NCI-H2107 treated with DMSO at 0.1 percent for 48 hours (cell line): ENCODE data around the gene HIPK3.
"Not testable (repeated sequence)": the region's sequence is repeated elsewhere in the genome, so short reads cannot be mapped to it uniquely, and the experiment has no call there.

ENCODE experiments used
- DNase-seq: peaks from one replicate; lab custom pipeline; 2025; ENCODE audit not compliant: unreplicated experiment; lab: John Stamatoyannopoulos, UW

The HIPK3 gene

DNA sequence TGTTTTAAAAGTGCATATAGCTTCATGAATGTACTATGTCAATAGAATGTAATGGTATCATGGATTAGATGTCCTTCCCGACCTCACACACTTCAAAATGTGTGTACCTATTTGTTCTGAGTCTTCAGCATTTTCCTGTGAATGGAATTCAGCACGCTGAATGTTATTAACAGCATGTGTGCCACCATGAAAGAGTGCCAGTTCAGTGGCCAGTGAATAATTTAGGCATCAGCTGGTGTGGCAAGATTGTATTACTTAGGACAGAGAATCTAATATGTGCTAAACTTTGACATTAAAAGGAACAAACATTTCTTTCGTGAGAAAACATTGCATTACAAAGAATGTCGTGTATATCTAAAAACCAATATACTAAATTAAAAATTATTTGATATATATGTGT, 46.4 kb downstream of the HIPK3 start:
- no peak for DNase-seq

DNA sequence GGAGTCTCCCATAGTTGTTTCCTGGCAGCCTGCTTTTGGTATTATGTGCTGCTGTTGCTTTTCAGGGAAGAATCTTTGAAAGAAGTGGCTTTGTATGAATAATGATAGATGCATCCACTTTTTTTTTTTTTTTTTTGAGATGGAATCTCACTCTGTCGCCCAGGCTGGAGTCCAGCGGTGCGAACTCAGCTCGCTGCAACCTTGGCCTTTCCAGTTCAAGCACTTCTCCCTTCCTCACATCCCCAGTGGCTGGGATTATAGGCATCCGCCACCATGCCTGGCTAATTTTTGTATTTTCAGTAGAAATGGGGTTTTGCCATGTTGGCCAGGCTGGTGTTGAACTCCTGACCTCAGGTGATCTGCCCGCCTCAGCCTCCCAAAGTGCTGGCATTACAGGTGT, 49.6 kb downstream of the HIPK3 start:
- DNase-seq = not testable (repeated sequence)

DNA sequence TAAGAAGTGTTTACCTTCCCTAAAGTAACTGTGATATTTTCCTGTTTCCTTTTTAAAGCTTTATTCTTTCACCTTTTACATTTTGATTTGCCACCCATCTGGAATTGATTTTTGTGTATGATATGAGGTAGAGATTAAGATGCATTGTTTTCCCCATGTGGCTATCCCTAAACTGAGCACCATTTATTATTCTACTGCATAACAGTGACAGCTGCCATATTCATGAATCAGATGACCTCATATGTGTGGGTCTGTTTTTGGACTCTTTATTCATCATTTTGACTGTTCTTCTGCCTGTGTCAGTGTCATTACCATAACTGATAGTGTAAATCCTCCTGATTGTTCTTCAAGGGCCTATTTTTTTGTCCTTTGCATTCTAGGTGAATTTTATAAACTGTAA, 50.8 kb downstream of the HIPK3 start:
- DNase-seq = no peak

DNA sequence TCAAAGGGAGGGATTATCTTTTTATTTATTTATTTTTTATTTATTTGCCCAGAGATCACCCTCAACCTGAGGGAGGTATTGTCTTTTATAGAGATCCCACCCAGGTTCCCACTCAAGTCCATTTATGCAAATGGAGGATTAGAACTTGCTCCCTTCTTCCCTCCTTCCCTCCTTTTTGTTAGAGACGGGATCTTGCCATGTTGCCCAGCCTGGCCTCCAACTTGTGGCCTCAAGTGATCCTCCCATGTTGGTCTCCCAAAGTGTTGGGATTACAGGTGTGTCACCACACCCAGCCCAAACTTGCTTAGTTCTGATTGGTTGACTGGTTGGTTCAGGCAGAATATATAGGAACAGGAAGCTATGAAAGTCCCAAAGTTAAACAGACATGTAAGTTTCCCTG, 51.9 kb downstream of the HIPK3 start:
- DNase-seq = no peak

DNA sequence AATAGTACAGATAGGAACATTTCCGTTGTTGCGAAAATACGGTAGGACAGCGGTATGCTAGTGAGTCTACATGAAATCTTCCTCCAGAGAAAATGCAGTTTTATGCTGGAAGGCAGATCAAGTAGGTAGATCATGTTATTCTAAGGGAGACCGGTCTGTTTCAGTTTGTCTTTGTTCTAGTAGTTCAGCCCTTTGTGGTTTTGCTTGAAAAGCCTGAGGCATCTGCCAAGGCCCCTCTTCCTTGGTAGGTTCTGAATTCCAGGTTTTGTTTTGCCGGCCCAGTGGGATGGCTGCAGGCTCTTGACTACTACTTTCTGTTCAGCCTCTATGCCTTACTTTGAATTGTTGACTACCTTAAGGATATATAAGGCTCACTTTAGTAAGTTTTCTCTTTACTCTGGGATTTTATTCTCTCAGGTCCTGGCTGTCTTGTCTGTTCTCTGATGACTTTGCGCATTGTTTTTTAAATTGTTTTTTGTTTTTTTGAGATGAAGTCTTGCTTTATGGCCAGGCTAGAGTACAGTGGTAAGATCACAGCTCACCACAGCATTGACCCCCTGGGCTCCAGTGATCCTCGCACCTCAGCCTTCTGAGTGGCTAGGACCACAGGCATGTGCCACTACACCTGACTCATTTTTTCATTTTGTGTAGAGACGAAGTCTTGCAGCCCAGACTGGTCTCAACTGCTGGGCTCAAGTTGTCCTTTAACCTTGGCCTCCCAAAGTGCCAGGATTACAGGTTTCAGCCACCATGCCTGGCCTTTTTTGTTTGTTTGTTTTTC, 53.7 kb downstream of the HIPK3 start:
- peak; percentile 32 for DNase-seq

DNA sequence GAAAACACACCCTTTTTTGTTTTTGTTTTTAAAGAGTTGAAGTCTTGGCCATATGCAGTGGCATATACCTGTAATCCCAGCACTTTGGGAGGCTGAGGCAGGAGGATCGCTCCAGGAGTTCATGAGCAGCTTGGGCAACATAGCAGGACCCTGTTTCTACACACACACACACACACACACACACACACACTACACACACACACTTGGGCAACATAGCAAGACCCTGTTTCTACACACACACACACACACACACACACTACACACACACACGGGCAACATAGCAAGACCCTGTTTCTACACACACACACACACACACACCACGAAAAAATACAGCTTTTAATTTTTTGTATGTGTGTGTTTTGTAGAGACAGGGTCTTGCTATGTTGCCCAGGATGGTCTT, 54.5 kb downstream of the HIPK3 start:
- DNase-seq = no peak

DNA sequence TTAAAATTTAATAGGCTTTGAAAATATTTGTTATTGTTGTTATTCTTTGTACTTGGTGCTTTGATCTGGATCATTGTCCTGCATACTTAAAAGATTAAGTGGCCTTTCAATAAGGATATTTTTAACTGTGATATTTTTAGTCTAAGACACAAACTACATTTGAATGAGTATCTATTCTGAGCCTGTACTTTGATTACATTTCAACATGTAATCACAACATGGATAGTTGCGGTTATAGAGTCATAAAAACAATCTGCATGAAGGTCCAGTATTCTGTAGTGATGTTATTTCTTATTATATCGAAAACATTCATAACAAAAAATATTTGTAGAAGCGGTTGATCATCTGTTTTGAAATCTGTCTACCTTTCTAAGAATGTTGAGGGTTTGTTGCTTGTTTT, 58.6 kb downstream of the HIPK3 start:
- DNase-seq = no peak

DNA sequence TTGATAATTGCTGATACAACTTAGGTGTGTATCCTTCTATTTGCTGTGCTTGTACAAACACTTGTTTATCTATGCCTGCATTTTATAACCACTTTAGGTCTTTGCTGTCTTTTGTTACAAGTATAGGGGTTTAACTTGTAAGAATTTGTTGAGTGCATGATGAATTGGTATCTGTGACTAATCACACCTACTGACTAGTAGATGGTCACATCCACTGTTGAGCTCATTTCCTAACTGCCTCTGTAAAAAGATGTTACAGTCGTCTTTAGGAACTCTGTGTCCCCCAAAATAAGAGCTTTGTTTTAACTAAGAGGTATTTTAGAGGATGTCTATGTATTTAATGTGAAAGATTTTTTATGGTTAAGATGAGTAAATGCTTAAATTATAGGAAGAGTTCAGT, 60.5 kb downstream of the HIPK3 start:
- no peak for DNase-seq

DNA sequence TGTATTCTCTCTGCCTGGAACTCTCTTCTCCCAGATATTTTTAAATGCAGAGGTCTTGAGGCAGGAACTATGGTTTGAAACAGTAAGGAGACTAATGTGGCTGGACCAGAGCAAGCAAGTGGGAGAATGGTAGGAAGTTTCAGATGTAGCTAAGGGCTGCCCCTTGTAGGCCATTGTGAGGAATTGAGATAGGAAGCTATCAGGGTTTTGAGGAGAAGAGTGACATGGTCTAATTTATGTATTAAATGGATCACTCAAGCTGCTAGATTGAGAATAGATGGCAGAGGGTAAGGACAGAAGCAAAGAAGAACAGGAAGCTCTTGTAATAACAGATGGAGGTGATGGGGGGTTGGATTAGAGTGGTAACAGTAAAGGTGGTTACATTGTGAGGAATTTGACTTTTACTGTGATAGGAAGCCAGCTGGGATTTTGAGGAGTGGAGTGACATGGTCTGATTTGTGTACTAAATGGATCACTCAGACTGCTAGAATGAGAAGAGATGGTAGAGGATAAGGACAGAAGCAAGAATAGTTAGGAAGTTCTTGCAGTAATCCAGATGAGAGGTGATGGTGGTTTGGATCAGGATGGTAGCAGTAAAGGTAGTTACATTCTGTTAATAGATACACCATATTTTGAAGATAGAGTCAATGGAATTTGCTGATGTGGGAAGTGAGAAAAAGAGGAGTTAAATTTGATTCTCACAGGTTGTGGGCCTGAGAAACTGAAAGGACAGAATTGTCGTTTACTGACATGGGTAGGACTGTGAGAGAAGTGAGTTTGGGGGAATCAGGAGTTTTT, 63.0 kb downstream of the HIPK3 start:
- DNase-seq = no peak

DNA sequence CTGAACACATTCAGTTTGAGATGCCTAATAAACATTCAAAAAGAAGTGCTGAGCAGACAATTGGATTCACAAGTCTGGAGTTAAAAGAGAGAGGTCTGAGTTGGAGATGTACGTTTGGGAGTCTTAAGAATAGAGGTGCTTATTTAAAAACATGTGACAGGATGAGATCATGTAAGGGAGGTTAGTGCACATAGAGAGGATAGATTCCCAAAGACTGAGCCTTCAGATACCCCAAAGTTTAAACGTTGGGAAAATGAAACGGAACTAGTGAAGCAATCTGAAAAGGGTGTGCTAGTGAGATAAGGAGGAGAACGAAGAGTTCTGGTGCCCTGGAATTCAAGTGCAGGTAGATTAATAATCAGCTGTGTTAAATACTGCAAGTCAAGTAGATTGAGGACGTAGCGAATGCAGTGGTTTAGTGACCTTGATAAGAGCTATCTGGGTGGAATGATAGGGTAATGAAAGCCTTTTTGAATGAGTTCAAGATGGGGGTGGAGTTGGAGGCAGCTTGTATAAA, 63.7 kb downstream of the HIPK3 start:
- DNase-seq = no peak

DNA sequence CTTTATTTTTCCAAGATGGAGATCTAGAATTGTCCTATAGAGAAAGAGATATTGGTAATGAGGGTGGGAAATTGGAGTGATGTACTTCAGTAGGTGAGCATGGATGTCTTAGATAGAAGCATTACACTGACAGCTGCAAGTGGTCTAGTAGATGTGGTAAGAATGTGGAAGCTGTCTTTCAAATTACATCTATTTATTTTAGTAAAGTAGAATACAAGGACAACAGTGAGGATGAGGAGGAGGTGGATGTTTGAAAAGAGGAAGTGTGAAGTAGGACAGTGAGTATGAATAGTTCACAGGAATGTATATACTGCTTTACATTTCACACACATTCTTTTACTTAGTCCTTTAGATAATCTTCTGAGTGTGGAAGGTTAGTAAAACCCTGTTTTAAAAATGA, 64.2 kb downstream of the HIPK3 start:
- DNase-seq = no peak

DNA sequence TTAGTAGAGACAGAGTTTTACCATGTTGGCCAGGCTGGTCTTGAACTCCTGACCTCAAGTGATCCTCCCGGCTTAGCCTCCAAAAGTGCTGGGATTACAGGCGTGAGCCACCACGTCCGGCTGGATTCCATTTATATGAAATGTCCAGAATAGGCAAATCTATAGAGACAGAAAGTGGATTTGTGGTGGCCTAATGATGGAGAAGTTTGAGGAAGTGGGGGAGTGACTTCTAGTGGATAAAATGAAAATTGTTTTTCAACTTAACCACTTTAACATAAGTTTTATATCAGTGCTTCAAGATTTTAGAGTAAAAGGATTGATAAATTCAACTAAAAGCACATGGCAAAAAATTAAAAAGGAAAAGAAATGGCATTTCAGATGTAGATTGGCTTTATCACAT, 66.2 kb downstream of the HIPK3 start:
- no peak for DNase-seq

DNA sequence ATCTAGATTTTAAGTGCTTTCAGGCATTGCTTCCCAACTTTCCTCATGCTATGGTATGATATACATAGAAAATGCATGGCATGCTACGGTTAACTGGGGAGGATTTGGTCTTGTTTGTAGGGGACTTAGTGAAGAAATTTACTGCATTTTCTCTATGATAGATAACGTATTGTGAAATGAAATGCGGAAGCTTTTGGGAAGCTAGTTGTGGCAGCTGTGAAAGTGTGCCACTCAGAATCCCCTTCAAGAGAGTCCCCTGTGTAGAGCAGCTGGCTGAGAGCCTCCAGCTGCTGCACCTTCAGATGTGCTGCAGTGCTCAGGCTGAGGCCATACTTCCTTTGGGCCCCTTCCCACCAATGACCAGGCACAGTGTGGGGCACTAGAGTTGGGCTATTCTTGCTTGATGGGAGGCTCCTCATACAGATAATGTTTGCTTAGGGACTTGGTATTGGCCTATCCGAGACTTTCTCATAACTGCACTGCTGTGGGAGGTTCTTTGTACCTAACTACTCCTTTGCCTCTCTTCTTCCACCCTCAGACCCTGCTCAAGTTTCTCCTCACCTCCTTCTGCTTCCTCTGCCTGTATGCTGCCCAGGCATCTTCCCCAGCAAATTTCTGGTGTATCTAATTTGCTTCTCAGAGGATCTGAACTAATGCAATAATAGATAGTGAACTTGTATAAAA, 67.3 kb downstream of the HIPK3 start:
- no peak for DNase-seq

DNA sequence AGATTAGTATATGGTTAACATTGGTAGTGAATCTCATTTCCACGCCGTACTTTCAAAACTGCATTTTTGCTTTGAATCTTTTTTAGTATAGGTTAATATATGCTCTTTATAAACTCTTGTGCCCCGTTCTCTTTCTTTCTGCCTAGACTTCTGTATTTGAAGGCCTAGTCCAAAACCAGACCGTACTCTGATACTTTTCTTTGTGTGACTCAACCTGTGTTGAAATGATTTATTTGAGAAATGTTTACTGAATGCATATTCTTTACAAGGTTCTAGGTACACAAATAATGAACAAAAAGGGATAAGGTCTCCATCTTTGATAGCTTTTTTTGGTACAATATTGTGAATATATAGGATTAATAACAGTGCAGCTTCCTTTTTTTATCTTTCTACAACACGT, 68.3 kb downstream of the HIPK3 start:
- no peak for DNase-seq

DNA sequence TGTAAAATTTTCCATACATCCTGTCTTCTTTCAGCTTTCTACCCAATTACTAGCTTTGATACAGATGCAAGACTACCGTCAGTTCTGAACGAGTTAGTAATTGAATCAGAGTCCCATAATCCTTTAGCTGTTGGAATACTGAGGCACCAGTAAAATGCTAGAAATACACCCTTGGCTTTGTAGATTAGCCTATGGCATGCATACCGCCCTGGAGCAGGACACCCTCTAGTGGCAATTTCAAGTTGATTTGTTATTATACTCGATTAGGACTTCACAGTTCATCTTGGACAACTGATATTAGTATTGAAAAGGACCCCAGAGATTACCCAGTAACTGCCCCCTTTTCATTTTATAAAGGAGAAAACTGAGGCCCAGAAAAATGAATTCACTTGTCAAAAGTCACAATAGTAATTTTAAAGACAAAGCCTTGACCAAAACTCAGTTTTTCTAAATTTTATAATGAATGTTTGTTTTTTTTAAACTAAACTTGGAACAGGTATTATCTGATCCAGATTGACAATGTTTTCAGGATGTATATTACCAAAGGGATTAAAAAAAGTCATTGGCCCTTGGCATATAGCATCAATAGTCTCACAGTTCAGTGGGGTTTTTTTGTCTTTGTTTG, 72.6 kb downstream of the HIPK3 start:
- DNase-seq = peak; percentile 58

DNA sequence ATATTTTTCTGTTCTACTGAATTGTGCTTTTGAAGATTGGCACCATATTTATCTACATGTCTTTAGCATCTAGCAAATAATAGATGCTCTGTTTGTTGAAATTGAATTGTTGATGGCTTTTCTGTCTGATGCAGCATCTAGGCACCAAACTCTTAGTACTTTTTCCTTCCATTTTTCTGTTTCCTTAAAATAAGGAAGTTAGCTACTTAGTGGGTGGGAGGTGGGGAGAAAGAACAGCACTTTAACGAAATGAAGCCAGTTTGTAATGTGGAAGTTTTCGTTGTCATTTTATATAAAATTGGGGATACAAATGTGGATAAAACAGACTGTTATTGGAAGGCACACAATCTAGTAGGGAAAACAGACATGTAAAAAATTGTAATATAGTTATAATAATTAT, 76.6 kb downstream of the HIPK3 start:
- DNase-seq = no peak

DNA sequence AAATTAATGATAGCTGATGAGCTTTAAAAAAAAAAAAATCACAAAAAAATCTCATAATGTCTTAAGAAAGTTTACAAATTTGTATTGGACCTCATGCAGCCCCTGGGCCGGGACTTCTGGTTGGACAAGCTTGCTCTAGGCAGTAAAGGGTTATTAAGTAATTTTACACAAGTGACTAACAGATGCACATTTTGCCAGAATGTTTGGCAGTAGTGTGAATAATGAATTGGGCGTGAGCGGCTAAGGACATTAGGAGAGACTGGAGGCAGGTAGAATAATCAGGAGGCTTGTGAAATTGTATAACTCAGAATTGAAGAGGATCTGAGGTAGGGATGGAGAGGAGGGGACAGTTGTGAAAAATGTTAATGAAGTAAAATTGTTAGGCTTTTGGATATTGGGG, 77.4 kb downstream of the HIPK3 start:
- DNase-seq = no peak

DNA sequence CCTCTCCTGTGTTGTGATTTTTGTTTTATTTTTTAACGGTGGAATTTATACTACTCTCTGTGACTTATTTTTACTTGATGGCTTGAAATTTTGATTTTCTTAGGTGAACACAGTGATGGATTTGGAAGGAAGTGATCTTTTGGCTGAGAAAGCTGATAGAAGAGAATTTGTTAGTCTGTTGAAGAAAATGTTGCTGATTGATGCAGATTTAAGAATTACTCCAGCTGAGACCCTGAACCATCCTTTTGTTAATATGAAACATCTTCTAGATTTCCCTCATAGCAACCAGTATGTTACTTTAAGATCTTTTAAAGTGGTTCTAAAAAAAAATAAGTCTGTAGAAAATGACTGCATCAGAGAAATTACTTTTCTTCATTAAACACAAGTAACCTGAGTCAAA, 82.1 kb downstream of the HIPK3 start:
- no peak for DNase-seq

DNA sequence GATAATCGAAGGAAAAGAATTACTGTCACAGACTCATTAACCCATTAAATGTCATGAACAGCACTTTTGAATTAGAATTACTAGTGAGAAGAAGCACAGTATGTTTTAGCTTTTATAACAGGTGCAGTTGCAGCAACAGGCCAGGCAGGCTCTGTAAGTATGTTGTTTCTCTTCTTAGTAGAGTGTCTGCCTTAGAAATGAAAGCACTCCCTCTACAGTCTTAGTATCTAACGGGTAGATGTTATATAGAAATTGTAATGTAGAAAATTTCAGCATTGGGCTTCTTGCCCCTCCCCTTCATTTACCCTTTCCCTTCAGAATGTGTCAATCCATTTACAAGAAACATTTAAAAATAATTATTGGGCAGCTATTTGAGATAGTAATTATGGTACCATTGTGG, 87.4 kb downstream of the HIPK3 start:
- peak; percentile 32 for DNase-seq

DNA sequence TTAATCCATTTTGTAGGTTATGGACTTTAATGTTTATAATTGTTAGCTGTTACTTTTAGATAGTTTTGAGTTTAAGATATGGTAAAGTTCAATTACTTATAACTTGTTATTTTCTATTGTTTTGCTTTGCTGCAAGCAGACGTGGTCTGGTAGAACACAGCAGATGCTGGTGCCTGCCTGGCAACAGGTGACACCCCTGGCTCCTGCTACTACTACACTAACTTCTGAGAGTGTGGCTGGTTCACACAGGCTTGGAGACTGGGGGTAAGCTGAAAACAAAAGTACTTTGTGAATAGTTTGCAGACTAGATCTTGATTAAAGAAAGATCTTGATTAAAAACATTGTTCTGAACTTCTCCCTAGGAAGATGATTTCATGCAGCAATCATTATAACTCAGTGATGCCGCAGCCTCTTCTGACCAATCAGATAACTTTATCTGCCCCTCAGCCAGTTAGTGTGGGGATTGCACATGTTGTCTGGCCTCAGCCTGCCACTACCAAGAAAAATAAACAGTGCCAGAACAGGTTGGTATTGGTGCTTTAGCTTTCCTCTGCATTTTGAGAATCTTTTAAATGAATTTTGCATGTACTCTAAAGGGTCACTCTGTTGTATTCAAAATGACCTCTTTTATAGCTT, 90.4 kb downstream of the HIPK3 start:
- DNase-seq = no peak

DNA sequence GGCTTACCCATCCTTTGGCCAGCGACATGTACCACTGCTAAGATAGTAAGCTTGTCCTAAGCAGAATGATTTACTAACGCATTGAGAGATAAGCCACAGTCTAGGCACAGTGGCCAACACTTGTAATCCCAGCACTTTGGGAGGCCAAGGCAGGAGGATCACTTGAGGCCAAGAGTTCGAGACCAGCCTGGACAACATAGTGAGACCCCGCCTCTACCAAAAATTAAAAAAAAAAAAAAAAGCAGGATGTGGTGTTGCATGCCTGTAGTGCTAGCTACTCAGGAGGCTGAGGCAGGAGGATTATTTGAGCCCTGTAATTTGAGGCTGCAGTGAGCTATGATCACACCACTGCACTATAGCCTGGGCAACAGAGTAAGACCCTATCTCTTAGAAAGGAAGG, 93.1 kb downstream of the HIPK3 start:
- DNase-seq = no peak
